GM21717 (cell line): Measurements from ENCODE around the gene FAM236B.
"Not testable (repeated sequence)": the region's sequence is repeated elsewhere in the genome, so short reads cannot be mapped to it uniquely, and the experiment has no call there.

Experiments
- ATAC-seq: cut with Tn5 transposase; IDR thresholded peaks from one replicate; pipeline ENCODE4 v1.9.1; 2021; ENCODE audit warnings: mild to moderate bottlenecking, moderate library complexity; ENCODE audit not compliant: unreplicated experiment

The FAM236B gene

DNA sequence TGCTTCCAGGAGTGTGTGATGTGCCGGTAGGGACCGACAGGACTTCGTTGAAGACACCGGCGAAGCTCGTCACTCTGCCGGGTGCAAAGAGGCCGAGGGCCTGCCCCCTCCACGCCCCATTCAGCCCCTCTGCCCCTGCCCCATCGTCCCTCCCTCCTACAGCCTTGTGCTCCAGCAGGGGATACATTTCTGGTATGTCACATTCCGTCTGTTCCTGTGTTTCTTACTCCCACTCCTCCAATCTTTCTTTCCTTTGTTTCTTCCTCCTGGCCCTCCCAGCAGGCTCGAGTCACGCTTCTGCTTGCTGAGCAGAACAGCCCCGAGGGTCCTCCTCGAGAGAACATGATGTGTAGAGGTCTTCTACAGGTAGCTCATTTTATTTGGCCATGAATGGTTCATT is at the start of gene FAM236B:
Gene FAM236B, minus strand, starts transcription at position 101 of the 400 bp plus-strand sequence. Its CDS starts 100 bp downstream, at position 1.
- ATAC-seq: not testable (repeated sequence)

DNA sequence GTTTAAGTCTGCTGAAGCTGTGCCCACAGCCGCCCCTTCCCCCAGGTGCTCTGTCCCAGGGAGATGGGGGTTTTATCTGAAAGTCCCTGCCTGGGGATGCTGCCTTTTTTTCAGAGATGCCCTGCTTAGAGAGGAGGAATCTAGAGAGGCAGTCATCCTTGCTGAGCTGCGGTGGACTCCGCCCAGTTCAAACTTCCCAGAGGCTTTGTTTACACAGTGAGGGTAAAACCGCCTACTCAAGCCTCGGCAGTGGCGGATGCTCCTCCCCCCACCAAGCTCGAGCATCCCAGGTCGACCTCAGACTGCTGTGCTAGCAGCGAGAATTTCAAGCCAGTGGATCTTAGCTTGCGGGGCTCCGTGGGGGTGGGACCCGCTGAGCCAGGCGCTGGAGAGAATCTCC is 48.2 kb upstream of the FAM236B start:
- ATAC-seq: not testable (repeated sequence)

DNA sequence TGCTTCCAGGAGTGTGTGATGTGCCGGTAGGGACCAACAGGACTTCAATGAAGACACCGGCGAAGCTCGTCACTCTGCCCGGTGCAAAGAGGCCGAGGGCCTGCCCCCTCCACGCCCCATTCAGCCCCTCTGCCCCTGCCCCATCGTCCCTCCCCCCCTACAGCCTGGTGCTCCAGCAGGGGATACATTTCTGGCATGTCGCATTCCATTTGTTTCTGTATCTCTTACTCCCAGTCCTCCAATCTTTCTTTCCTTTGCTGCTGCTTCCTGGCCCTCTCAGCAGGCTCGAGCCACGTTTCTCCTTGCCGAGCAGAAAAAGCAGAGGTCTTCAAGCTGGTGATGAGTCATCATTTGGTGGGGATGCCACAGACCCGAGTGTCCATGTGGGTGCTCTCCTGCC is 25.6 kb upstream of the FAM236B start, which contains the start of gene FAM236D:
Gene FAM236D, minus strand, starts transcription at position 101 of the 400 bp plus-strand sequence. Its CDS starts 100 bp downstream, at position 1.
- not testable (repeated sequence) for ATAC-seq

GRCh38 chrX:72790390-72790789 is 7.9 kb upstream of the FAM236B start:
- ATAC-seq: not testable (repeated sequence)

DNA sequence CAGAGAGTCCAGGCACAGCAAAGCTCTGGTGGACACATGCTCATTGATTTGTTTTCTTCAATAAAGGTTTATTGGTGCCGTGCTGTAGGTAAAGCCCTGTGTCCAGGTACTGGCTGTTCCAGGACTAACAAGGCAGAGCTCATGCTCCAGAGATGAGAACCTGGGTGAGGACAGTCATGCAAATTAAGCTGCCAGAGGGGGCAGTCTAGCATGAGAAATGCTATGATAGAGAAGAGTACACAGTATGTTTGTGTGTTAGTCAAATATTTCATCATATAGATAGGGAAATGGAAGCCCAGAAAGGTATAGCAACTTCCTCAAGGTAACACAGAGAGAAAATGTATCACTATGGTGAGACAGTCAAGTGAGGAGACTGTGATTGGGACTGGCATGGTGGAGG is 5.7 kb upstream of the FAM236B start:
- ATAC-seq: not testable (repeated sequence)

GRCh38 chrX:72783964-72784363 is 1.5 kb upstream of the FAM236B start:
- ATAC-seq: not testable (repeated sequence)

DNA sequence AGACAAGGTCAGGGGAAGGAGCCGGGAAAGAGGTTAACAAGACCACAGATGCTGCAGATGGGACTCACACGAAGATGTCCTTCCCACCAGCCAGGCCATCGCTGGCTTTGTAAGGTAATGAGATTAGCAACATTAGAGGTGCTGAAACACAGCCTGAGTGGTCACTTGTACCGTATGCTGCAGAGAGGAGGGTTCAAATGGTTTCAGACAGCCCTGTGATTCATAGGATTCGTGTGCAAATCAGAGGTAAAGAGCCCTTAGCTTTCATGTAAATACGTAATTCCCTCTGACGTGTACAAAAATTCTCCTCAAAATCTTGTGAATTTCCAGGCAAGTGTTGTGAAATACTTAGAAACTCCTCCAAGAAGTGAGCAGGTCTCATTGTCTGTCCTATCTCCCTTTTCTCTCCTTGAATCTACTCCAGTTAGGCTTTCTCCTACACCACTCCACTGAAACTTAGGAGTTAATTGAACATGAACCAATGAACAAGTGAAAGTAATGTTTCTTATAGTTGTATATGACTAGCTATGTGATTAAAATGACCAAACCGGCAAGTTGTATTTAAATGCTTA is 991 bp upstream of the FAM236B start:
- ATAC-seq: not testable (repeated sequence)

DNA sequence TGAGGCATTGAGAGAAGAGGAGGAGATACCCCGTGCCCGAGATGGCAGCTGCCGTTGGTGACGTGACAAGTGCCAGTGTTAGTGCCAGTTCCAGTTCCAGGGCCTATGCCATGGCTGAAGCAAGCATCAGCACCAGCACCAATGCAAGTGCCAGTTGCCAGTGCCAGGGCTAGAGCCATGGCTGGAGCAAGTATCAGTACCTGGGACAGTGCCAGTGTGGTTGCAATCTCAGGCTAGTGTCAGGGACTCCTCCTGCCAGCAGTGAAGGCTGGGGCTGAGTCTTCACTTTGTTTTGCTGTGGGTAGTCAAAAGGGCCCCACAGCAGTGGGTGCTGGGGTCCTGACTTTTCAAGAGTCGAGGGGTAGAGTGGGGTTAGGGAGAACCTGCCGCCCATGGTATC is 4.3 kb downstream of the FAM236B start:
- ATAC-seq: not testable (repeated sequence)

DNA sequence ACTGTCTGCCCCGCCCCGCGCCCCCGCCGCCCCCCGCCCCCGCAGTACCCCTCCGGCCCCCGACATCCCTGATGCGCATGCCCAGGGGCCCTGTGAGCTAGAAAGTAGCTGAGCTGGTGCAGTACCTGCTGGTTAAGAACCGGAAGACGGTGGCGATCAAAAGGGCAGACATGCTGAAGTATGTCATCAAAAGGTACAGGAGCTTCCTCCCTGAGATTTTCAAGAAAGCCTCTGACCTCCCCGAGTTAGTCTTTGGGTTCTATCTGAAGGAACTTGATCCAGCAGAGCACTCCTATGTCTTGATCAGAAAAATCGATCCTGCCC is 5.0 kb downstream of the FAM236B start:
- ATAC-seq: not testable (repeated sequence)

DNA sequence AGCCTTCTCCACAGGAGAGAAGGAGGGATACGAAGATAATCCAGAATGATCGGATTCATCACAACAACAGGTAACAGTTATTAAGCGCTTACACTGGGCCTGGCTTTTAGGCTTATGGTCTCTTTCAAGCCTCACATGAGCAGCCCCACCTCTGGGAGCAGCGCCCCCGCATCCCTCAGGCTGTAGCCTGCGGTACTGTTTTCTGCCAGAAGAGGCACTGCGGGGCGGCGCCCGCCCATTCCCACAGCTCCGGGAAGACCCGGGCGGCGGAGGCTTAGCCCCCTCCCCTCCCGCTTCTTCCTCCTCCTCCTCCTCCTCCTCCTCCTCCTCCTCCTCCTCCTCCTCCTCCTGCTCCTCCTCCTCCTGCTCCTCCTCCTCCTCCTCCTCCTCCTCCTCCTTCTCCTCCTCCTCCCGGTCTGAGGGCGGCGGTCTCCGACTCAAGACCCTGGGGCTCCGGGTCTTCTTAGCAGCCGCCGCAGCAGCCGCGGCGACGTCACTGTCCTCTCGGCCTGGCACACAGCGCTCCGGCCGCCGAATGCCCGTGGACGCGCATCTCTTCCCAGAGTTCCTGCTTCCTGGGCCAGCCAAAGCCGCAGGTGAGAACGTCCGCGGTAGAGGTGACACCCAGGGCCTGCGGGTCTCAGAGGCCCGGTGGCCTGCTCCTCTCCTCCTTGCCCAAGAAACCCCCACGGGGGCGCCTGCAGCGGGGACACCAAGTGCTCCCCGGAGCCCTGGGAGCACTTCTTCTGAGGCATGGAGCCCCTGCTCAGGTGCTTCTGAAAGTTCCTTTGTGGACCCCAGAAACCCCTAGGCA is 5.6 kb downstream of the FAM236B start, which contains the start of gene DMRTC1B:
Gene DMRTC1B, plus strand, starts transcription at position 238 of the 814 bp plus-strand sequence. CDS start 68,246 bp downstream, outside the sequence.
- not testable (repeated sequence) for ATAC-seq

DNA sequence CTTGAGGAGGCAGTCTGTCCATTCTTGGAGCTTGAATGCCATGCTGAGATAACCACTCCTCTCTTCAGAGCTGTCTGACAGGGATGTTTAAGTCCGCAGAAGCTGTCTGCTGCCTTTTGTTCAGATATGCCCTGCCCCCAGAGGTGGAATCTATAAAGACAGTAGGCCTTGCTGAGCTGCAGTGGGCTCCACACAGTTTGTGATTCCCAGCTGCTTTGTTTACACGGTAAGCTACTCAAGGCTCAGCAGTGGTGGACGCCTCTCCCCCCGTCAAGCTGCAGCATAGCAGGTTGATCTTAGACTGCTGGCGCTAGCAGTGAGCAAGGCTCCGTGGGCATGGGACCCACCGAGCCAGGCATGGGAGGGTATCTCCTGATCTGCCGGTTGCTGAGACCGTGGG is 22.0 kb downstream of the FAM236B start:
- not testable (repeated sequence) for ATAC-seq

- not testable (repeated sequence) for ATAC-seq
Measured at GRCh38 chrX:72748545-72748944, 33.9 kb downstream of the FAM236B start.

DNA sequence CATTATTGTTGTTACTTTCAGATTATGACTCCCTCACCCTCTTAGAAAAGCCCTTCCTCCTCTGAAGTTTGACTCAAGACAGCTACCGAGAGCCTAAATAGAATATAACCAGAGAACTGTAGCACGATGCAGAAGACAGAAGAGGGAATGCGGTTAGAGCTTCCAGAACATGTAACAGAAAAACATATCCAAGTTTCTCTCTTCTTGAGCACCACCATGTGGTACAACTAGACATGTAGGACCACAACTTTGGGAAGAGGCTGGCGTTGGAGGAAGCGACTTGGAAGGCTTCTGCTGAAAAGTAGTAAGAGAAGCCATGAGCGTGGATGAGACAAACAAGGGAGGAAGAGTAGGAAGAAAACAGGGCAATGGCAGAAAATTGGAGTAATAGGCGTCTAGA is 36.9 kb downstream of the FAM236B start:
- ATAC-seq: not testable (repeated sequence)

DNA sequence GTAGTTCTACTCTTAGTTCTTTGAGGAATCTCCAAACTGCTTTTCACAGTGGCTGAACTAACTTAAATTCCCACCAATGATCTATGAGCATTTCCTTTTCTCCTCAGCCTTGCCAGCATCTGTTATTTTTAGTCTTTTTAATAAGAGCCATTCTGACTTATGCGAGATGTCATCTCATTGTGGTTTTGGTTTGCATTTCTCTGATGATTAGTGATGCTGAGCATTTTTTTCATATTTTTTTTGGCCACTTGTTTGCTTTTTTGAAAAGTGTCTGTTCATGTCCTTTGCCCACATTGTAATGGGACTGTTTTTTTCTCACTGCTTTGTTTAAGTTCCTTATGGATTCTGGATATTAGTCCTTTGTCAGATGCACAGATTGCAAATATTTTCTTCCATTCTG is 46.9 kb downstream of the FAM236B start:
- ATAC-seq: no peak

GRCh38 chrX:72733636-72734035 is 48.8 kb downstream of the FAM236B start:
- not testable (repeated sequence) for ATAC-seq
